HG03342 (cell line): Measurements from ENCODE around the gene NDUFB6.
"Not testable (repeated sequence)": the region's sequence is repeated elsewhere in the genome, so short reads cannot be mapped to it uniquely, and the experiment has no call there.

Experiments
- ATAC-seq: cut with Tn5 transposase; IDR thresholded peaks from one replicate; pipeline ENCODE4 v1.9.1; 2021; ENCODE audit warnings: mild to moderate bottlenecking, moderate library complexity; ENCODE audit not compliant: unreplicated experiment

Gene NDUFB6

DNA sequence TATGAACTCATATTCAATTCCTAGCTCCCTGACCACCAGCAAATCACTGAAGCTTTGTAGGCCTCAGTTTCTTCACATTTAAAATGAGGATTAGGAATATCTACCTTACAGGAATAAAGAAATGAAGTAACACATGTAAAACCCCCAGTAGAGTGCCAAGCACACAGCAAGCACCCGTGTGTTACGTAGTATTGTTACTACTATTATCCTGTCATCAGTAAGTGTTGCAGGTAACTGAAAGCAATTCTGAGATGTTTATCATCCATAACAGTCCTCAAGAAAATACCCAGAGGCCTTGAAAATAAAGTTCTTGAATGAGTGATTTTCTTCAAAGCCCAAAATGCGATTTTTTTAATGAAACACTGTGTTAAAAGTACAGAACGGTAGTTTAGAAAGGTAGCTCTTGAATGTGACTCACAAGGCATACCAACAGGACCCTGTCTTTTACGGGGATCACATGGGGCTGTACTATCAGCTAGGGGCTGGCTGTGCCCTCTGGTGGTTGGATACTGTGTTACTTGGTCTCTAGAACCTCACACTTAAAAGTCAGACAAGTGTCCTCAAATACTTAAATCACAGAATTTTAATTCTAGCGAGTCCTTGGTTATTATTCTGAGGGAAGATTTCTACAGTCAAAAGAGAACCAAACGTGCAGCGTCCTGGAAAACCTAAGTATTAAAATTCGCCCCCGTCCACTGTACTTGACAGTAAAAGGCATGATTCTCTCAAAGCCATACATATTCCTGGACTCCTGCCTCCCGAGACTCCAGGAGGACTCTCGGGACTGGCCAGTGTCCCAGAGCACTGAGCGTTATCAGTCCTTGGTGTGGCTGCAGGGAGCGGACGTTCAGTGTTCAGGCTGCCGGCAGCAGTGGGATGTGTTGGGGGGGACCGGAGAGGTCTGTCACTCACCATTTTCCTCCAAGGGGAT, 725 bp downstream of the NDUFB6 start:
- peak; percentile 94 for ATAC-seq

DNA sequence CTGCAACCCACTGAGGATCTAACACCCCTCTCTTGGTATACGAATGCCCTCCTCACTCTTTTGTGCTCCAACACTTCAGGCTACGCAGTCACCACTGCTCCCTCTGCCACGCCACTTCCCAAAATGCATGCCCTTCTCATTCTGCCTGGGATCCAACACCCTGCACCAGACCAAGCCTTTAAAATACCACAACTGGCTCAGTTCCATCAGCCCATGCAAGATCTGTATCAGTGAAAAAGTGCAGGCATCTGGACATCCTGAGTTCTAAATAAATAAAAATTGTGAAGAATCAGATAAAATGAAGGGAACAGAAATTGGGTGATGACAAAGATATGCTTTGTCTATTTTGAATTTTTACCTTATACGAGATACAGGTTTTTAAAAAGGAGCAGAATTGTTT, 2.7 kb downstream of the NDUFB6 start:
- no peak for ATAC-seq

DNA sequence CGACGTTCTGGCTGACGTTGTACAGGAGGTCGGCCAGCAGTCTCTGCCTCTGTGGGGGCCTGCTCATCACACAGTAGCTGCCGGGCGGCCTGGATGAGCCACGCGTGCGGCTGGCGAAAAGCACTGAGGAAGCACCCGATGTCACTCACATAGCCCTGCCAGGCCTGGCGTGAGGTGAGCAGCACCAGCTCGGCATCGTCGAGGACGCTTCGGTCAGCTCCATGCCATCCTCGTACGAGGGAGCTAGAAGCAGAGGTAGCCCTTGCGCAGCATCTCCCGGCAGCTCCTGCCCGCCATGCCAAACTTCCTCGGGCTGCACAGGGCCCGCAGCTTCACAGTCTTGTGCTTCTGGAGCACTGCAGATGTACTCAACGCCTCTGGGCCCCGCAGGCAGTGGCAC, 6.2 kb downstream of the NDUFB6 start:
- no peak for ATAC-seq

DNA sequence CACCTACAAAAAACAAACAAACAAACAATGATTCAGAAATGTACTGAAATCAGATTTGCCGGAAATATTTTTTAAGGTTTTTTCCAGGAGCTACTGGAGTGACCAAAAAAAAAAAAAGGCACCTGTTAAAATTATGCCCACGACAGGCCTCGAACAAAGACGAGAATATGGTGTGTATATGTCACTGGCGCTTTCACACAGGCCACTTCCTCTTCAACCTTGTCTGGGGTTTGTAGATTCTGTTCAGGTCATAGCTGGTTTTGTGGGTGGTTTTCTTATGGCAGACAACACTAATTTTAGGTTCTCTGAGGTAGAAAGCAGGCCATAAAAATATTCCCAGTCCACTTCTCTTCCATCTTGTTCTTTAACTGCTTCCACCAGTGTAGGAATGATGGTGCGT, 7.0 kb downstream of the NDUFB6 start:
- no peak for ATAC-seq

DNA sequence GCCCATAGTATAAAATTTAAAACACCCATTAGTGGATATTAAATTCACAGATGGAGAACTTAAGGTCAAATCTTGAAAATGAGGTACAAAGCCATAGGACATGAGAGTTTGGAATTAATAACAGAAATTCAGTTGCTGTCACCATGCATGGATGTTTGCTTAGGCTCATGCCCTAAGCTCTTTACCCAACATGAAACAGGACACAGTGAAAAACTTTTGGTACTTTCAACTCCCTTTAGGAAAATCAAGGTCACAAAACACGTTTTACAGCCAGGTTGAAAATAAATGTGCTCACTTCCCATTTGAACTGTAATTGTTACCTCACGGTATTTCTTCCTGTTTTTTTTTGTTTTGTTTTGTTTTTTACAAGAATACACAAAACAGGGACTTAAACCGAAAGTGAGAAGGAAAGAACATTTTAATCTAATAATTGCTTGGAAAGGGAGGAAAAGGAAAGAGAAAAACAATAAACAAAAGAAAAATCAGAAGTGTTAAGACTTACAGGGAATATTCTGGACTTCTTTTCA, 14.5 kb downstream of the NDUFB6 start:
- ATAC-seq, result no peak

DNA sequence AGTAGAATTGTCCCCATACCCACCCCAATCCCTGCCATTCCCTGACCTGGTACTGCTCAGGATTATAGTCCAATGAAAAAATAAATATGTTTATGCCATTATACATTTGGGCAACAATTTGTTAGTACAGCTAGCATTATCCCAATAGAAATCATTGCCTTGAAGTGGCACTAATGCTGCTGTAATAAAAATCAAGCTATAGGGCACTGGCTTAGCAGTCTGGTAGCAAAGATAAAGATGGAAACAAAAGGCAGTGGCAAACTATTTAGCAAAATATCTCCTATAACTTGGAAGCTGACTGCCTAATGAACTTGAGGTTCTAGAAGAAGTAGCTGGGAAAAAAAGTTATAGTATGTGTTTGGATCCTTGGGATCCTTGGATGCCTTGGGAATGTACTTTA, 18.4 kb downstream of the NDUFB6 start:
- ATAC-seq, result no peak

DNA sequence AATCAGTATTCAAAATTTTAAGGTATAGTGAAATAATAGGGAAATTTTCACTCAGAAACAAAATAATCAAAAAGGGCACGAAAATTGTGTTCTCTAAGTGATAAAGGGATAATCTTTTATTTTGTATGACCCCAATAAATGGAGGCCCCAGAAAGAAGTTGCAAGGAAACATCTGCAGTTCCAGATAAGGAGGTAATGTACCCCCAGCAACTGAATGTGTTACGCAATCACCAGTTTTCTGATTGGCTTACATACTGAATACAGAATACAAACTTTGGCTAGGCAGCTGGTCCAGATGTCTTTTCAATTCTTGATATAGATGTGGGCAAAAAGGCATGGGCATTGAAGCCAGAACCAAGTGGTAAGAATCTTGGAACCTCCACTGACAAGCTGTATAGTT, 18.9 kb downstream of the NDUFB6 start:
- ATAC-seq, result no peak

DNA sequence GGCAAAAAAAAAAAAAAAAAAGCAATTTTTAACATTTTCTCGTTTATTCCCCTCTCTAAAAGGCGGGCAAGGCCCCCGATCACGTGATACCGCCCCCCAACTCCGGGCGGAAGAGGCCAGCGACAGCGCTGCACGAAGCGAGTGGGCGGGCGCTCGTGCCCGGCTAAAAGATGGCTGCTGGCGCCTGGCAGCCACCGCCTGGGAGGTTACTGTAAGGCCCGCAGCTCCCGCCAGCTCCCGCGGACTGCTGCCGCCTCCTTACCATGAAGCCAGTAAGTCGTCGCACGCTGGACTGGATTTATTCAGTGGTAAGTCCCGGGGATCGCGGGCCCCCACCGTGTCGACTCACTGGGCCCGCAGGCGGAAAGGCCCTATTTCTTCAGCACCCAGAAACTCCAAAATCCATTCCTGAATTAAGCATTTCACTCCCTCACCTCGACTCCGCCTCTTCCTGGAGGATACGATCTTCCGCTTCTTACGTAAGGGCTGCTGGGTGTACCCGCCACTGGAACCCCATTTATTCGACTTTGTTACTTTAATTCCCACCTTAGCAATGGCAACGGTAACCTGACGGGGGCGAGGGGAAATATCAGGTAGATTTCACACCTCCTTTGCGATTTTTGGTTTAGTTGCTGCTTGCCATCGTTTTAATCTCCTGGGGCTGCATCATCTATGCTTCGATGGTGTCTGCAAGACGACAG, 20.6 kb downstream of the NDUFB6 start, which contains the start of the genes SMIM27 and TOPORS:
SMIM27 (plus strand) TSS at position 156 of the 701 bp plus-strand sequence; CDS start at position 264, 108 bp downstream.
TOPORS (minus strand) TSS at position 415 of the 701 bp plus-strand sequence; CDS start at position 265, 150 bp downstream.
- ATAC-seq, result peak; percentile 73

DNA sequence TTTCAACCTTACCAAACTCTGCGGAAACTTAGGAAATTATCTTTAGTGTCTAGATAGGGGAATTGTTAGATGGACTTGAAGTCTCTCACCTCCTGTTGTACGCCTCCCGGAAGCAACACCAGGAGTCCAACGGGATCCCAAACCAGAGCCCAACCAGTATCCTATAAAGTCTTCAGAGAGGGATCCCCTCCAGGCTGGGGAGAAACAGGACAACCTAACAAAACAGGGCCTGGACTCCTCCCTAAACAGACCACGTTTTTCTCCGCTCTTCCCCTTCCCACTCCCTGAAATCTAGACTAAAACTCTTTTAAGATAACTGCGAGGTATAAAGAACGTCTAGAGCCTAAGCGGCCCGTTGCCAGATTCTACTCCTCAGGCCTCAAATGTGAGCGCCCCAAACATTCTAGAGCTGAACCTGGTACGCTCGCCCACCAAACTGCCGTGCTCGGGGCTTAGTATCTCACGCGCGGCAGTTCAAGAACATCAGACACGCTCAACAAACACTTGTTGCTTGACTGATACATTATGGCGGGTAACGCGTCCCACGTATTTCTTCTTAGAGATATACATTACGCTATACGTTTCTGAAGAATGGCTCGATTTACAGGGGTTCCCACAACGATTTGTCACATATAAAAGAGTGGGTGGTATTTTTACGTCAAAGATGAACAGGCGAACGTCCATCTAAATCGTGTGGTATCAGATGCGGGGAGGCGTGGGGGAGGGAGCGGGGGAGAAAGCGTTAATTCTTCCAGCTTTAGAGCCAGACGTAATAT, 21.5 kb downstream of the NDUFB6 start:
- ATAC-seq, result peak; percentile 6

DNA sequence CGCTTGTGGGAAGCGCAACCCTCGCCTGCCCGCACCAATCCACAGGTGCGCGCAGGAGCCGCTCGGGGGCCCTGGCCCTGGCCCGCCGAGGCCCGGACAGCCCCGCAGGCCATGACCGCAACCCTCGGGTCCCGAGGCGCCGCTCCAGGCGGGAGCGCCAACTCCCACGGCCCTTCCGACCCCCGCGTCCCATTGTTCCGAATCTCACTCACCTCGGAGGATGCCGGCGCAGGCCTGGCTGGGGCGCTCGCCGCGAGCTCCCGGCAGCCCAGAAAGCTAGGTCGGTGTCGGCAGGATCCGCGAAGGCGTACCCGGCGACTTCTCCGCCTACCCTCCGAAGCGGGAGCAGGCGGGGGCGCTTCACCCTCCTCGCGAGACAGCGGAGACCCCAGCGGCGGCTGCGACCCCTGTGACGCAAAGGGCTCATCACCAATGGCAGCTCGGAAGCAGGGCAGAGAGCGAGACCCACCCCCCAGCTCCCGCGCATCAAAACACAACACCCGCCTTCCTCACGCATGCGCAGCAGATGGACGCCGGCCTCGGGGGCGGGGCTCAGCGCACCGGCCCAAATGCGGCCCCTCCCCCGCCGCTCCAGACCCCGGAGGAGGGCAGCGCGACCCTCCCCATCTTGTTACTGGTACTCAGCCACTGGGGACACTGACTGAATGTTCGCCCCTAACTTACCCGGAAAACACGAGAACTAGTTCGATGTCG, 22.2 kb downstream of the NDUFB6 start:
- ATAC-seq, result peak; percentile 56

DNA sequence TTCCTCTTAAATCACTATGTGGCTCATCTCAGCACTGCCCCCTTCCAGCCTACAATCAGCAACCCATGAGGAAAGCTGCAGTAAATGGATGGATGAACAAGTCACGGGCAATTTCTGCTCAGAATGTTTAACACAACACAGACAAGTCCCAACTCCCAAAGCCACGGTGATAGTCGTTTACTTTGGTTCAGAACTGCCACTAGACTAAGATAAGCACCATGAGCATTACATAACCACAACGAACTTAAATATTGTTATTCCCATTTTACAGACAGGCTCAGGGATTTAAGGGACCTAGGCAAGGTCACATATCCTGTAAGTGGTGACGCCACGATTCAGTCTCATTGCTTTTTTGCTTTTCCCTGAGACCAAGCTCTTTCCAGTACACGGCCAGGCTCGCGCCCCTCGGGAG, 22.8 kb downstream of the NDUFB6 start:
- no peak for ATAC-seq

DNA sequence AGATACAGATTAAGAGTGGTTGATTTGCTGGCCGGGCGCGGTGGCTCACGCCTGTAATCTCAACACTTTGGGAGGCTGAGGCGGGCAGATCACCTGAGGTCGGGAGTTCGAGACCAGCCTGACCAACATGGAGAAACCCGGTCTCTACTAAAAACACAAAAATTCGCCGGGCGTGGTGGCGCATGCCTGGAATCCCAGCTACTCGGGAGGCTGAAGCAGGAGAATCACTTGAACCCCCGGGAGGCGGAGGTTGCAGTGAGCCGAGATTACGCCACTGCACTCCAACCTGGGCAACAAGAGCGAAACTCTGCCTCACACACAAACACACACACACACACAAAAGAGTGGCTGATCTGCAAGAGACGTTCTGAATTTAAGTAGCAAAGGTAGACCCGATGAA, 24.7 kb downstream of the NDUFB6 start:
- not testable (repeated sequence) for ATAC-seq

DNA sequence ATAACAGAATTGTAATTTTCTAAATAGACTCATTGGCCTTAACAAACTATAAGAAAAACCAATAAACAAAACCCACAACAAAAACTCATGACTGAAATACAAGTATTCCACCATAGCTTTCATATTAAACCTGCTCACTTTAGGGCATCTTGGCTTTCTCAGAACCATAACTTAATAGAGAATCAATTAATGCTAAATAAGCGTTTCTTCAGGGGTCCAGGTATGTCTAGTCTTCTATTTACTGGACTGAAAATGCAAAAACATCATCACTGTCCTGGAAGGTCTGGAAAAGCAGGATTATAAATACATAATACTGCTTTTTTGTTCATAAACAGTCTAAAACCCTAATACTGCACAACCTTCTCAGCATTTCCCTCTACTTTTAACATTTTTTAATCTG, 27.1 kb downstream of the NDUFB6 start:
- ATAC-seq, result no peak

DNA sequence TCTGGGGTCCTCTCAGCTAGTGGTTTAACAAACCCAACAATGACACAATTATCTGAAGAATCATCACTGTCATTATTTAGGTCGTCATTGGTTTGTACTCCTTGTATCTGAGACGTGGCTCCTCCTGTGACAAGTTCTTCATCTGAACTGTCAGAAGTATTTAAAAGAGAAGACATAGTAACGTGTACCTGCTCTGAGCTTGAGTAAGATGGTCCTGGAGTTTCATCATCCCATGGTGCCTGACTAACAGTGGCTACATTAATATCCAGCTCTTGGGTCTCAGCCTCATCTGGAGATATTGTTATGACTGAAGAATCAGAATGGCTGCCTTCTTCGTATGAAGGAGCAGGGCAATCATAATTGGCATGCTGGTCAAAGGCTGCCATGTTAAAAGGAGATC, 29.9 kb downstream of the NDUFB6 start:
- ATAC-seq, result no peak

DNA sequence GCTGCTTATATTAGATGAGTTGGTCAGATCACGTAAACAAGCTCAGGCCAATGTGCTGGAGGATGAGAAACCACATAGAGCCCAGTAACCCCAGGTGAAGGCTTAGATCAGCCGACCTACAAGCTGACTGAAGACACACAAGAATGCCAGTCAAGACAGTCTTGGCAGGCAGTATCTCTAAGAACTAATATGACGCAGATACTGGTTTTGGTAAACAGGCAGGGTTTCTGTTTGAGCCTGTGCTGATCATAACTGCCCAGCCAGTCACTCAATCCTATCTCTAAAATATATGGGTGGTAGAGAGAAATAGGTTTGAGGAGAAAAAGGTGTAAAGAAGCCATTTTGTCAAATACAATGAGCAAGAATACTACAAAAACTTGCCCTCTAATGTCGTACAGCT, 39.1 kb downstream of the NDUFB6 start:
- ATAC-seq, result no peak

DNA sequence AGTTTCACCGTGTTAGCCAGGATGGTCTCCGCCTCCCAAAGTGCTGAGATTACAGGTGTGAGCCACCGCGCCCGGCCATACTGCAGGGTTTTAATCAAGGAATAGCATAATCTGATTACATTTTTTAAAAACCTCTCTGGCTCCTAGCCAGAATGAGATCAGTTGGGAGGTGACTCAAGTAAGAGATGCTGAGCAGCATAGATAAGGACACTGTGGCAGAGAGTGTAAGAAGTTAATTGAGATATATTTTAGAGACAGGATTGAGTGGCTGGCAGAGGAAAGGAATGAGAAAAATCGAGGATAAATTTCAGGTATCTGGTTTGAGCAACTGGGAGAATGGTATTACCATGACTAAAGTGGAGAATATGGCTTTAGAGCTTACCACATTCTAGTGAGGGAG, 39.6 kb downstream of the NDUFB6 start:
- no peak for ATAC-seq

DNA sequence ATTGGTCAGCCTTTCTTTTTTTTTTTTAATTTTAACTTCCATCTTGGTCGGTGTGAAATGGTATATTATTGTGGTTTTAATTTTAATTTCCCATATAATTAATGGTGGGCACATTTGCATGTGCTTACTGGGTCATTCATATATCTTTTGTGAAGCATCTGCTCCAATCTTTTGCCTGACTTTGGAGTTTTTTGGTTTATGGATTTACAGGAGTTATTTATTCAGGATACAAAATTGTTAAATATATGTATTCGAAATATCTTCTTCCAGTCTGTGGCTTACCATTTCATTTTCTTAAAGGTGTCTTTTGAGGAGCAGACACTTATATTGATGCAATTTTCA, 46.3 kb downstream of the NDUFB6 start:
- no peak for ATAC-seq

DNA sequence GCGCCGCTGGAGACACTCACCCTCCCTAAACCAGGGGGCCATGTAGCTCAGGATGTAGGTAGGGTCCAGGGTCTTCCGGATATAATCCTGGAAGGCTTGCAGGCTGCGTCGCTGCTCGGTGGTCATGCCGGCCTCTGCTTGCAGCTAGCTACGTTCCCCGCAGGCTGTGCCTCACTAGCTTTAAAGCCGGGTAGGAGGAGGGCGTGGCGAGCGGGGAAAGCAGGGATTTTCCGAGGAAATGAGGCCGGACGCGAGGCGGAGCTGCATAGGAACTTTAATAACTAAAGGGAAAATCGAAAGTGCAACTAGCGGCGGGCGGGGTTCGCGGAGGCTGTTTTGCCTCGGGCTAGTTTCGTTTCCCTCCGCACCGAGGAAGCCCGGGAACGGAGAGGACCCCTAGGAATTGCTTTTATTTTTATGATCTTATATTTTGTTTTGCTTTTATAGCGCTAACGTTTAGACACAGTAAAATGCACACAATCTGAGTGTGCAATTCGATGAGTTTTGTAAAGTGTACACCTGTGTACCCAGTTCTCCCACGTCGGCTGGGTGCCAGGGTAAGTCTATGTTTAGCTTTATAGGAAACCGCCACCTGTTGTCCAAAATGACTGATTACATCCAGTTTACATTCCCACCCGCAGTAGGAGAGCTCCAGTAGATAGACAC, 46.8 kb downstream of the NDUFB6 start, which contains the start of gene RIGI:
RIGI (minus strand) TSS at position 156 of the 666 bp plus-strand sequence; CDS start at position 126, 30 bp downstream.
- ATAC-seq, result peak; percentile 73

DNA sequence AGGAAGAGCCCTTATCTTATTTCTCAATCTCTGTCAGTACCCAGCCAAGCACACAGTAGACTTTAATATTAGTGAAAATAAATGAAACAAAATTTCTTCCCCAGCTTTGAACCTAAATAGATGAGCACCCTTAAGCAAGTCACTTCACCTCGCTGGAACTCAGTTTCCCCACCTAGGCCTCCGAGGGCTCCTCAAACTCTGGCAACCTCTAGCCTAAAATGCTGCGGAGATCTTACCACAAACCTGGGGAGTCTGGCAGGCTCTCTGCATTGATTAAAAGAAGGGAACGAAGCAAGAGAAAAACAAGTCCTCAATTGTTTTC, 47.3 kb downstream of the NDUFB6 start:
- ATAC-seq, result no peak
